ENCODE data around the gene LIX1. TPM values are rescaled to one million over a fixed set of nuclear protein-coding genes. Genes with fewer than 3 reads are reported as not detected.

The LIX1 gene
- polyA plus RNA-seq, 1 donor from 2014 or later, result 1.9 TPM

- Histone ChIP-seq H3K36me3 (ENCODE audit: insufficient read depth, low read length) (peaks cover 10% of the 10 kb centered on the region), H3K9ac (ENCODE audit: low read length) (no peak overlapping the region), H3F3A (ENCODE audit: insufficient read depth, low read length, poor library complexity, severe bottlenecking) (no peaks in the 10 kb centered on the region), H3K27ac (ENCODE audit: low read length) (no peak overlapping the region), H3K79me2 (replicated peaks; ENCODE audit: insufficient read depth, low read length) (no peaks in the 10 kb centered on the region), H3K4me2 (ENCODE audit: low read length) (no peak overlapping the region), H2AFZ (ENCODE audit: low read depth, low read length) (no peak overlapping the region), H3K27me3 (ENCODE audit: insufficient read depth, low read depth, low read length) (no peaks in the 10 kb centered on the region), H3K9me3 (ENCODE audit: low read length) (no peaks in the 10 kb centered on the region), H3K9me2 (ENCODE audit: insufficient read depth, low read length) (no peaks in the 10 kb centered on the region), H3K4me3 (ENCODE audit: low read length) (no peak overlapping the region), H4K20me1 (ENCODE audit: insufficient read depth) (no peaks in the 10 kb centered on the region)
- TF ChIP-seq MXI1 (conservative IDR thresholded peaks at IDR 0.05; ENCODE audit: poor library complexity, severe bottlenecking) (no peak), TAF1 (IDR thresholded peaks at IDR 0.05; ENCODE audit: low read depth) (no peak), POLR2AphosphoS5 (IDR thresholded peaks at IDR 0.05) (no peak)
- TF ChIP-seq, protein P1, sequence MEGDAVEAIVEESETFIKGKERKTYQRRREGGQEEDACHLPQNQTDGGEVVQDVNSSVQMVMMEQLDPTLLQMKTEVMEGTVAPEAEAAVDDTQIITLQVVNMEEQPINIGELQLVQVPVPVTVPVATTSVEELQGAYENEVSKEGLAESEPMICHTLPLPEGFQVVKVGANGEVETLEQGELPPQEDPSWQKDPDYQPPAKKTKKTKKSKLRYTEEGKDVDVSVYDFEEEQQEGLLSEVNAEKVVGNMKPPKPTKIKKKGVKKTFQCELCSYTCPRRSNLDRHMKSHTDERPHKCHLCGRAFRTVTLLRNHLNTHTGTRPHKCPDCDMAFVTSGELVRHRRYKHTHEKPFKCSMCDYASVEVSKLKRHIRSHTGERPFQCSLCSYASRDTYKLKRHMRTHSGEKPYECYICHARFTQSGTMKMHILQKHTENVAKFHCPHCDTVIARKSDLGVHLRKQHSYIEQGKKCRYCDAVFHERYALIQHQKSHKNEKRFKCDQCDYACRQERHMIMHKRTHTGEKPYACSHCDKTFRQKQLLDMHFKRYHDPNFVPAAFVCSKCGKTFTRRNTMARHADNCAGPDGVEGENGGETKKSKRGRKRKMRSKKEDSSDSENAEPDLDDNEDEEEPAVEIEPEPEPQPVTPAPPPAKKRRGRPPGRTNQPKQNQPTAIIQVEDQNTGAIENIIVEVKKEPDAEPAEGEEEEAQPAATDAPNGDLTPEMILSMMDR (IDR thresholded peaks at IDR 0.05; ENCODE audit: poor library complexity, severe bottlenecking), result no peak
These were observed 22.4 kb upstream of the LIX1 start for GRCh38 chr5:97164846-97165245.

DNA sequence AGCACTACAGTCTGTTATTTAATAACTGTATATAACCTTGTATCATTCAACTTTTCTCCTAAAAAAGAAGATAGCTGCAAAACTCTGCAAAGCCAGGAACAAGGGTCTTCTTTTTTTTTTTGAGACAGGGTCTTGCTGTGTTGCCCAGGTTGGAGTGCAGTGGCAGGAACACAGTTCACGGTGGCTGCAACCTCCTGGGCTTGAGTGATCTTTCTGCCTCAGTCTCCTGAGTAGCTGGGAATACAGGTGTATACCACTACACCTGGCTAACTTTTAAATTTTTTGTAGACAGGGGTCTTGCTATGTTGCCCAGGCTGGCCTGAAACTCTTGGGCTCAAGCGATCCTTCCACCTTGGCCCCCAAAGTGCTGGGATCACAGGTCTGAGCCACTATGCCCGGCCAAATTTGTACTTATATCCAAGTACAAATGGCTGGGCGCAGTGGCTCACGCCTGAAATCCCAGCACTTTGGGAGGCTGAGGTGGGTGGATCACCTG, 21.4 kb upstream of the LIX1 start:
- Histone ChIP-seq H3K27ac (ENCODE audit: low read length) (no peak overlapping the region), H2AFZ (ENCODE audit: low read depth, low read length) (no peak overlapping the region), H3K9ac (ENCODE audit: low read length) (no peak overlapping the region), H4K20me1 (ENCODE audit: insufficient read depth) (no peaks in the 10 kb centered on the region), H3K4me2 (ENCODE audit: low read length) (no peak overlapping the region), H3K9me2 (ENCODE audit: insufficient read depth, low read length) (no peaks in the 10 kb centered on the region), H3K36me3 (ENCODE audit: insufficient read depth, low read length) (peaks cover 10% of the 10 kb centered on the region), H3F3A (ENCODE audit: insufficient read depth, low read length, poor library complexity, severe bottlenecking) (no peaks in the 10 kb centered on the region), H3K9me3 (ENCODE audit: low read length) (no peaks in the 10 kb centered on the region), H3K27me3 (ENCODE audit: insufficient read depth, low read depth, low read length) (no peaks in the 10 kb centered on the region), H3K79me2 (replicated peaks; ENCODE audit: insufficient read depth, low read length) (no peaks in the 10 kb centered on the region), H3K4me3 (ENCODE audit: low read length) (no peak overlapping the region)
- TF ChIP-seq REST (IDR thresholded peaks at IDR 0.05; ENCODE audit: borderline replicate concordance) (no peak), TAF1 (IDR thresholded peaks at IDR 0.05; ENCODE audit: low read depth) (no peak), POLR2AphosphoS5 (IDR thresholded peaks at IDR 0.05) (no peak), SMC3 (conservative IDR thresholded peaks at IDR 0.05; ENCODE audit: poor library complexity) (no peak), EZH2 (IDR thresholded peaks at IDR 0.05; ENCODE audit: borderline replicate concordance, insufficient read depth, low read length, poor library complexity, severe bottlenecking) (no peak), EP300 (conservative IDR thresholded peaks at IDR 0.05; ENCODE audit: poor library complexity, severe bottlenecking) (no peak), RAD21 (conservative IDR thresholded peaks at IDR 0.05) (no peak), MXI1 (conservative IDR thresholded peaks at IDR 0.05; ENCODE audit: poor library complexity, severe bottlenecking) (no peak)
- TF ChIP-seq, protein P1 (IDR thresholded peaks at IDR 0.05; ENCODE audit: poor library complexity, severe bottlenecking), result no peak

Measured in neural cell (in vitro differentiated cells).